Endothelial cell (in vitro differentiated cells): ENCODE results near the gene SBF1. TPM values are rescaled to one million over a fixed set of nuclear protein-coding genes. Genes with fewer than 3 reads are reported as not detected.
A peak's percentile ranks its signal among the peaks of the same experiment; 100 is the strongest.

Experiments
- DNase-seq: peaks from one replicate; pipeline ENCODE4 v3.0.0; 2021; ENCODE audit warnings: low spot score
- H3K27ac Mint-ChIP-seq: one replicate; pipeline ENCODE4 v1.8.0; 2021; ENCODE audit warnings: mixed read lengths, inconsistent platforms; ENCODE audit not compliant: unreplicated experiment
- H3K27me3 Mint-ChIP-seq: one replicate; pipeline ENCODE4 v1.8.0; 2021; ENCODE audit warnings: mild to moderate bottlenecking, moderate library complexity, mixed read lengths, inconsistent platforms; ENCODE audit not compliant: unreplicated experiment
- H3K36me3 Mint-ChIP-seq: one replicate; pipeline ENCODE4 v1.8.0; 2021; ENCODE audit warnings: mild to moderate bottlenecking, low read depth, mixed read lengths, inconsistent platforms; ENCODE audit not compliant: unreplicated experiment
- H3K4me1 Mint-ChIP-seq: one replicate; pipeline ENCODE4 v1.8.0; 2021; ENCODE audit warnings: mild to moderate bottlenecking, mixed read lengths, inconsistent platforms; ENCODE audit not compliant: unreplicated experiment
- H3K4me3 Mint-ChIP-seq: one replicate; pipeline ENCODE4 v1.8.0; 2021; ENCODE audit warnings: mild to moderate bottlenecking, mixed read lengths, inconsistent platforms; ENCODE audit not compliant: unreplicated experiment
- H3K9me3 Mint-ChIP-seq: one replicate; pipeline ENCODE4 v1.8.0; 2021; ENCODE audit warnings: mixed read lengths, inconsistent platforms; ENCODE audit not compliant: unreplicated experiment
- total RNA-seq: library from RNA; stranded (reverse); fragmentation: NEBNext Ultra II Directional; extraction: Animal tissue kit (Norgen Biotek cat#: 25700); gene quantifications from one replicate; pipeline ENCODE4 v1.2.1, GENCODE V29; 2021; ENCODE audit not compliant: unreplicated experiment
- TF ChIP-seq, protein P1 (sequence below): fragments of 200-600 bp; sonication (generic); IDR thresholded peaks from one replicate; pipeline ENCODE4 v1.5.0; 2021; ENCODE audit warnings: antibody characterized with exemption; ENCODE audit not compliant: unreplicated experiment

SBF1 gene
- total RNA-seq, 1 donor from 2014 or later: 76.7 TPM

DNA sequence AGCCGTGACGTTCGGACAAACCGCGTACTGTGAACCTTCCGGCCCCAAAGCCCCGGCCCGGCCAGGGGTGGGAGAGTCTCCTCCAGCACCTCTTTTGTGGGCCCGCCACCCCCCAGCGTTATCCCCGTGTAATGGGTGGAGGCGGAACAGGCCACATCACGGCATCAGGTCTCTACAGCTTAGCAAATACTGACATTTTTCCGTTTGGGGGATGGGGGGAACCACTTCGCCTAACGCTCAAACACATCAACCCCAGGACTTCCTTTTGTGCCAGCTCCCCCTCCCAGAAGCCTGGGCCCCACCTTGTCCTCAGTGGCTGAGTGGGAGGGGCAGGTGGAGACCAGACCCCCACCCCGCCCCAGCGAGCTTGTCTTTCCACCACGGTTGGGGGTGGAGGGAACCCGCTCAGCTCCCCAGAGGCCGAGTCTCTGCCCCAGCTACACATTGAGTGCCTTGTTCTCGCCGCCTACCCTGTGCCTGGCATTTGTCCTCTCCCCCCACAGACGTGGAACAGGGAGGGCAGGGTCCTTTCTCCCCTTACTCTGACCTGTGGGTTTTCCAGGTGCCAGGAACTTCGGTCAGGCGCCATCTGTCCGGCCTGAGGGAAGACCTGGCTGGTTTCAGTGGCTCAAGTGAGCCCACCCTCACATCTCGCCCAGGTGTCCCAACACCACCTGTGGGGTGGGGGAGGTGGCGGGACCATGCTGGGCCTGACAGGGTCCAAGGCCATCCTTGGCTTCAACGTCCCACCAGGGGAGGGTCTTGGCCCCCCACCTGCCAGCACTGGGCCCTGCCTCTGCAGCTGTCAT is 29.6 kb downstream of the SBF1 start:
- no peaks in the 10 kb centered on the region for H3K9me3 Mint-ChIP-seq
- TF ChIP-seq, protein P1, sequence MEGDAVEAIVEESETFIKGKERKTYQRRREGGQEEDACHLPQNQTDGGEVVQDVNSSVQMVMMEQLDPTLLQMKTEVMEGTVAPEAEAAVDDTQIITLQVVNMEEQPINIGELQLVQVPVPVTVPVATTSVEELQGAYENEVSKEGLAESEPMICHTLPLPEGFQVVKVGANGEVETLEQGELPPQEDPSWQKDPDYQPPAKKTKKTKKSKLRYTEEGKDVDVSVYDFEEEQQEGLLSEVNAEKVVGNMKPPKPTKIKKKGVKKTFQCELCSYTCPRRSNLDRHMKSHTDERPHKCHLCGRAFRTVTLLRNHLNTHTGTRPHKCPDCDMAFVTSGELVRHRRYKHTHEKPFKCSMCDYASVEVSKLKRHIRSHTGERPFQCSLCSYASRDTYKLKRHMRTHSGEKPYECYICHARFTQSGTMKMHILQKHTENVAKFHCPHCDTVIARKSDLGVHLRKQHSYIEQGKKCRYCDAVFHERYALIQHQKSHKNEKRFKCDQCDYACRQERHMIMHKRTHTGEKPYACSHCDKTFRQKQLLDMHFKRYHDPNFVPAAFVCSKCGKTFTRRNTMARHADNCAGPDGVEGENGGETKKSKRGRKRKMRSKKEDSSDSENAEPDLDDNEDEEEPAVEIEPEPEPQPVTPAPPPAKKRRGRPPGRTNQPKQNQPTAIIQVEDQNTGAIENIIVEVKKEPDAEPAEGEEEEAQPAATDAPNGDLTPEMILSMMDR: no peak
- H3K4me3 Mint-ChIP-seq: no peak overlapping the region
- H3K27me3 Mint-ChIP-seq: peaks cover 21% of the 10 kb centered on the region
- no peak for DNase-seq
- H3K36me3 Mint-ChIP-seq: peaks cover 17% of the 10 kb centered on the region
- no peak overlapping the region for H3K27ac Mint-ChIP-seq
- H3K4me1 Mint-ChIP-seq: peaks cover 13% of the 10 kb centered on the region

DNA sequence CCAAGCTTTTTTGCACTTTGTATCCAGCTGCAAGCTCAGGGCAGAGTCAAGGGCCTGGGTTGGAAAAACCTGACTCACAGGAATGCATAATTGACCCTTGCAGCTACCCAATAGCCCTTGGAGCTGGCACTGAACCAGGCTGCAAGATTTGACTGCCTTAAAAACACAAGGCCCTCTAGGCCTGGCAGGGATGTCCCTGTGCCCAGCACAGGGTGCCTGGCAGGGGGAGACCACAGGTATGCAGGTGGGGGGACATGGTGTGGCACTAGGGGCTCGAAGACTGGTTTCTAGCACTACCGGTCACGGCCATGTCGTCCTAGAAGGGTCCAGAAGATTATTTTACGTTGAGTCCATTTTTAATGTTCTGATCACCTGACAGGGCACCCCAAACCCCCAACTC is 30.2 kb downstream of the SBF1 start:
- no peaks in the 10 kb centered on the region for H3K9me3 Mint-ChIP-seq
- DNase-seq: no peak

DNA sequence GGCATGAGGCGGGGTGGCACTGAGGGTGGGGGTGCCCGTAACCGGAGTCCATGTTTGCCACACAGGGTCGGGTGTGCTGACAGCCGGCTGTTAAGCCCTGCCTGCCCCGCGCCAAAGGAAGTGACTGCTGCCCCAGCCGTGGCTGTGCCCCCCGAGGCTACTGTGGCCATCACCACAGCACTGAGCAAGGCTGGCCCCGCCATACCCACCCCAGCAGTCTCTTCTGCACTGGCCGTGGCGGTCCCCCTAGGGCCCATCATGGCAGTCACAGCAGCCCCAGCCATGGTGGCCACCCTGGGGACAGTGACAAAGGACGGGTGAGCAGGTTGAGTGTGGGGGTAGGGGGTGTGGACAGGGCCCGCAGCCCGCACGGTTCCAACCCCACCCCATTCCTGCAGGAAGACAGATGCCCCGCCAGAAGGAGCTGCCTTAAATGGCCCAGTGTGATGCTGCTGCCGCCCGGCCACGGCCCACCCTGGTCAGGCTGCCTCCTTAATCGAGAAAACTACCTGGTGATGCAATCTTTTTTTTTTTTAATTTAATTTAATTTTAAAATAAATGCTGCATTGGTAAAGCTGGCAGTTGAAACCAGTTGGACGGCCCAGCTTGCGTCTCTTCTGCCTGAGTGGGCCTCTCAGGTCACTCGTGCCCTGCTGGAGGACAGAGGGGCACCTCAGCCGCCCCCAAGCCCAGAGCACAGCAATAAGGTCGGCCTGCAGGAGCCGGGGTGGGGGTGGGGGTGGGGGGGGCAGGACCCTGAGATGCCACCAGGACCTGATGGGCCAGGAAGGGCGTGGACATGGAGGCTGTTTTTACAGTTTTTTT is 30.8 kb downstream of the SBF1 start:
- Mint-ChIP-seq H3K27me3 (peaks cover 17% of the 10 kb centered on the region), H3K27ac (peak overlapping the region; percentile 70), H3K4me1 (peaks cover 8% of the 10 kb centered on the region), H3K9me3 (no peaks in the 10 kb centered on the region), H3K4me3 (no peak overlapping the region), H3K36me3 (peaks cover 11% of the 10 kb centered on the region)
- no peak for DNase-seq
- TF ChIP-seq, protein P1: no peak

More for the DNA sequence above, 30.2 kb downstream of the SBF1 start:
- Mint-ChIP-seq H3K27ac (no peak overlapping the region), H3K4me1 (peaks cover 12% of the 10 kb centered on the region), H3K27me3 (peaks cover 21% of the 10 kb centered on the region), H3K4me3 (no peak overlapping the region), H3K36me3 (peaks cover 15% of the 10 kb centered on the region)
- TF ChIP-seq, protein P1: no peak

DNA sequence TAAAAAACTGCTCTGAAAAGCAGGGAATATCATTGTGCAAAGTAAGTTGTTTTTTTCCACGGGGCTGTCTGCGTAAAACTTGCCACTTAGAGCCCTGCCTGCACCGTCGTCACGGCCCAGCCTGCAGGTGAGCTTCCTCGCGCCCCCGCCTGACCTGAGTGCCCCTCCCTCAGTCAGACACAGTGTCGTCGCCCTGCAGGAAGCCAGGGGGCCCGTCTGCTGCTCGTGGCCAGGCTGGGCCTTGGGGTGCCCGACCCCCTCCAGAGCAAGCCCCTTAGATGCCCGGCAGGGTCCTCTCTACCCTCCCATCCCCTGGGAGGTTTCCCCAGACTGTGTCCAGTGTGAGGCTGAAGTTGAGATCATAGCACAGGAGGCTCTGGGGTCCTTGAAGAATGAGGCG is 31.6 kb downstream of the SBF1 start:
- Mint-ChIP-seq H3K36me3 (peaks cover 5% of the 10 kb centered on the region), H3K27me3 (peaks cover 11% of the 10 kb centered on the region), H3K4me1 (peaks cover 2% of the 10 kb centered on the region), H3K4me3 (peak overlapping the region; percentile 56), H3K9me3 (no peaks in the 10 kb centered on the region), H3K27ac (peak overlapping the region; percentile 70)
- DNase-seq: no peak
- TF ChIP-seq, protein P1: no peak
